WERI-Rb-1 (cell line): Measurements from ENCODE around the gene NRM.

Source experiments
- DNase-seq: peaks from one replicate; pipeline ENCODE4 v3.0.0-alpha.2; 2020
- H3K27ac ChIP-seq: fragments of 250-450 bp; sonication (Bioruptor Pico); 2 replicates; pipeline ENCODE4 v1.5.1; 2020; ENCODE audit warnings: mild to moderate bottlenecking, moderate library complexity
- H3K27me3 ChIP-seq: fragments of 250-450 bp; sonication (Bioruptor Pico); 2 replicates; pipeline ENCODE4 v1.5.1; 2021; ENCODE audit warnings: mild to moderate bottlenecking, low read depth, moderate library complexity; ENCODE audit not compliant: insufficient read depth, severe bottlenecking
- H3K36me3 ChIP-seq: fragments of 250-450 bp; sonication (Bioruptor Pico); 2 replicates; pipeline ENCODE4 v1.5.1; 2020; ENCODE audit warnings: mild to moderate bottlenecking, moderate library complexity
- H3K4me3 ChIP-seq: 2 replicates; pipeline ENCODE4 v1.5.1; 2011; ENCODE audit warnings: low read depth, mild to moderate bottlenecking, control low read depth, low read length
- H3K9me3 ChIP-seq: fragments of 250-450 bp; sonication (Bioruptor Pico); 2 replicates; pipeline ENCODE4 v1.5.1; 2021; ENCODE audit warnings: mild to moderate bottlenecking, moderate library complexity; ENCODE audit not compliant: severe bottlenecking
- CTCF ChIP-seq: IDR thresholded peaks from 2 replicates; pipeline ENCODE4 v1.5.1; 2011; ENCODE audit warnings: low read depth, mild to moderate bottlenecking, control low read depth, inconsistent platforms, low read length

NRM gene

GRCh38 chr6:30683183-30683979 is 7.4 kb downstream of the NRM start:
- DNase-seq: no peak
- peaks cover 71% of the 10 kb centered on the region for H3K36me3 ChIP-seq
- TF ChIP-seq CTCF: no peak
- H3K27me3 ChIP-seq: no peaks in the 10 kb centered on the region
- peak overlapping the region; percentile 29 for H3K4me3 ChIP-seq
- H3K27ac ChIP-seq: peak overlapping the region; percentile 90
- no peaks in the 10 kb centered on the region for H3K9me3 ChIP-seq

GRCh38 chr6:30682143-30683117 is 8.4 kb downstream of the NRM start:
- Histone ChIP-seq H3K36me3 (peaks cover 75% of the 10 kb centered on the region), H3K9me3 (no peaks in the 10 kb centered on the region), H3K27ac (peak overlapping the region; percentile 90), H3K4me3 (peak overlapping the region; percentile 29), H3K27me3 (no peaks in the 10 kb centered on the region)
- no peak for TF ChIP-seq CTCF
- peak; percentile 69 for DNase-seq

- Histone ChIP-seq H3K9me3 (no peaks in the 10 kb centered on the region), H3K36me3 (peaks cover 79% of the 10 kb centered on the region), H3K4me3 (no peak overlapping the region), H3K27me3 (no peaks in the 10 kb centered on the region), H3K27ac (peak overlapping the region; percentile 90)
- no peak for DNase-seq
- TF ChIP-seq CTCF: no peak
These were observed 9.0 kb downstream of the NRM start for GRCh38 chr6:30681766-30682142.

- Histone ChIP-seq H3K36me3 (peaks cover 77% of the 10 kb centered on the region), H3K27me3 (no peaks in the 10 kb centered on the region), H3K27ac (peak overlapping the region; percentile 90), H3K9me3 (no peaks in the 10 kb centered on the region), H3K4me3 (peak overlapping the region; percentile 10)
- peak; percentile 96 for DNase-seq
- no peak for TF ChIP-seq CTCF
These were observed 10.8 kb downstream of the NRM start for GRCh38 chr6:30679765-30680535.

- TF ChIP-seq CTCF: peak; percentile 99
These were observed 11.6 kb downstream of the NRM start for GRCh38 chr6:30678964-30679726.

More at GRCh38 chr6:30678964-30679726, 11.6 kb downstream of the NRM start:
- Histone ChIP-seq H3K36me3 (peaks cover 73% of the 10 kb centered on the region), H3K27me3 (no peaks in the 10 kb centered on the region), H3K4me3 (peak overlapping the region; percentile 10; the same call in 1 of the 2 replicates), H3K27ac (peak overlapping the region; percentile 90), H3K9me3 (no peaks in the 10 kb centered on the region)
- DNase-seq: peak; percentile 96
